Measurements from ENCODE around the gene KPTN.

Gene KPTN

GRCh38 chr19:47509170-47509847 is 25.3 kb upstream of the KPTN start:
- in situ Hi-C loops (cut with HindIII; ENCODE audit: low sequenced_read_pairs) = no loop called here

GRCh38 chr19:47508721-47509120 is 24.7 kb upstream of the KPTN start:
- in situ Hi-C loops (cut with HindIII; ENCODE audit: low sequenced_read_pairs) = no loop called here

DNA sequence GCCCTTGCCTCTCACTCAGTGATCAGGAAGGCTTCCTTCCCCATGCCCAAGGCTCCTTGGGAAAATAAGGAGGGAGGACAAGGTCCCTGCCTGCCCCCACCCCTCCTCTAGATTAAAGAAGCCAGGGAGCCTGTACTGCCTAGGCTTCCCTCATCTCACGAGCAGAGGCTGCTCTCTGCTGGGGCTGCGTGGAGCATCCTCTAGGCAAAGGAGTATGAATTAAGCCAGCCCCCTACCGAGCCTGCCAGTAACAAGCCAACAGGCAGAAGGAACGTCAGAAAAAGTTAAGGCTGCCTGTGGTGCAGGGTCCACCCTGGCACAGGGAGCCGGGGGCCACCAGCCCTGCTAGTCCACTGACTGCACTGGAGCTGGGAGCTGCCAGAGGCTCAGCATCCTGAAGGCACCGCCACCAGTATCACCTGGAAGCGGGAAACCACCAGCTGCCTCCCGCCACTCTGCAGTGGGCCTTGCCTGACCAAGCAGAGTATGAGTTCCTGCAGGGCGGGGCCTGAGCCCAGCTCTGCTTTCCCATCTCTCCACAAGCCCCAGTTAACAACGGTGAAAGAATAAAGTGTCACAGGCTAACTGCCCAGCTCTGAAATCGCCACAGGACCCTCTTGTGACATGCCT is 24.0 kb upstream of the KPTN start:
- in situ Hi-C loops (cut with HindIII; ENCODE audit: low sequenced_read_pairs) = no loop called here

DNA sequence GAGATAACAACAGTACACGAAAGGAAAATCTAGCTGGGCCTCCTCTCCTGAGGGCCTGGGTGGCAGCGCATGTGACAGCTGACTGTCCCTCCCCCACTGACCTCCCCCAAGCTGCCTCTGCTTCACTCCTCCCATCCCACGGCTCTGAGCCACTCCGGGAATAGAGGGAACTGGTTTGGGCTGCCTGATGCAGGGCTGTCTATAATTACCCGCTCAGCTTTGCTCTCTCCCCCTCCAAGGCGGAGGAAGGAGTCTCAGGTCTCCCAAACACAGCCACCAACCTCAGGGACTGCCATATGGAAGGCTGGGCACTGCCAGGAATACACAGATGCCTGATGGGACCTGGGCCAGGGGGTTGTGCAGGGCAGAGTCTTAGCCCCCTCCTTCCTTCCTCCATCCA is 23.0 kb upstream of the KPTN start:
- in situ Hi-C loops (cut with HindIII; ENCODE audit: low sequenced_read_pairs) = no loop called here

- in situ Hi-C loops (cut with HindIII; ENCODE audit: low sequenced_read_pairs) = no loop called here
These were observed 22.4 kb upstream of the KPTN start for GRCh38 chr19:47506459-47506858.

DNA sequence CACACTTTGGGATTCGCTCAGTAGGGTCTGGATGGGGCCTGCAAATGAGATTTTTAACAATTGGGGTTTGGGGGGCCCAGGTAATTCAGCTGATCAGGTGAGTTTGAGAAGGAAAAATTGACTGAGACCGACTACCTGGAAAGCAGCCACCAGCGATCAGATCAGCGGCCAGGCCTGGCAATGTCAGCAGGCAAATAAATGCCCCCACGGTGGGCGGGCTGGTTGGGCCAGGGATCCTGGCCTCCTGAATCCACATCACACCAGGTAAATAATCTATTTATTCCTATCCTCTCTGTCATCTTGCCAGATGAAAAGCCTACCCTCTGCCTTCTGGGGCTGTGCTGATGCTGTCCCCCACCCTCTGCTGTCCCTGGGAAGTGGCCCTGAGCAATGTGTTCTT is 21.5 kb upstream of the KPTN start:
- in situ Hi-C loops (cut with HindIII; ENCODE audit: low sequenced_read_pairs) = no loop called here

- in situ Hi-C loops (cut with HindIII; ENCODE audit: low sequenced_read_pairs) = no loop called here
These were observed 19.8 kb upstream of the KPTN start for GRCh38 chr19:47503826-47504150.

DNA sequence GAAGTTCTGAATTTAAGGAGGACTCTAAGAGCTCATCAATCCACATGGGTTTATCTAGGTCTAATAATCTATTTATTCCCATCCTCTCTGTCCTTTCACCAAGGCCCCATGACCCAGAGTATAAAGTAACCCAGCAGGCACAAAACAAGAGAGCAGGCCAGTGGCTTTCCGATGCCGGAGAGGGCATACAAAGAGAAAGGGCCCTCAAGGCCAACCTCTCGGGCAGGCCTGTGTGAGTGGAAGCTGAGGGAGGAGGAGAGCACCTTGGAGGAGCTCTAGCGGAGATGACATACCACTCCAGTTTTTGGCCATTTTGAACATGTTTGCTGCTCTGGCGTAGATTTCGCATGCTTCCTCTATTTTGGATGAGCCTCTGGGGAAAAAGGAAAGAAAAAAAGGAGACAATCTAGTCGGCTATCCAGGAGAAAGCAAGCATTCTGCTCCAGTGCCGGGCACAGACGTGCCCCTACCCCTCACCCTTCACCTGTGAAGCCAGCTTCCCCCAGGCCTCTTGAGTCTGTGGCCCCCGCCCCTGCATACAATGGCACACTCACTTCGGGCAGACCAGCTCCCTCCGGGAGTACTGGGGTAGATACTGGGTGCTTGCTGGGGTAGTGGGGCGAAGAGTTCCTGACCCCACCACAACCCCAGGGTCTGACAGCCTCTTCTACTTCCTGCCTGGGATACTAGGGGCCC is 19.3 kb upstream of the KPTN start:
- in situ Hi-C loops (cut with HindIII; ENCODE audit: low sequenced_read_pairs) = no loop called here

DNA sequence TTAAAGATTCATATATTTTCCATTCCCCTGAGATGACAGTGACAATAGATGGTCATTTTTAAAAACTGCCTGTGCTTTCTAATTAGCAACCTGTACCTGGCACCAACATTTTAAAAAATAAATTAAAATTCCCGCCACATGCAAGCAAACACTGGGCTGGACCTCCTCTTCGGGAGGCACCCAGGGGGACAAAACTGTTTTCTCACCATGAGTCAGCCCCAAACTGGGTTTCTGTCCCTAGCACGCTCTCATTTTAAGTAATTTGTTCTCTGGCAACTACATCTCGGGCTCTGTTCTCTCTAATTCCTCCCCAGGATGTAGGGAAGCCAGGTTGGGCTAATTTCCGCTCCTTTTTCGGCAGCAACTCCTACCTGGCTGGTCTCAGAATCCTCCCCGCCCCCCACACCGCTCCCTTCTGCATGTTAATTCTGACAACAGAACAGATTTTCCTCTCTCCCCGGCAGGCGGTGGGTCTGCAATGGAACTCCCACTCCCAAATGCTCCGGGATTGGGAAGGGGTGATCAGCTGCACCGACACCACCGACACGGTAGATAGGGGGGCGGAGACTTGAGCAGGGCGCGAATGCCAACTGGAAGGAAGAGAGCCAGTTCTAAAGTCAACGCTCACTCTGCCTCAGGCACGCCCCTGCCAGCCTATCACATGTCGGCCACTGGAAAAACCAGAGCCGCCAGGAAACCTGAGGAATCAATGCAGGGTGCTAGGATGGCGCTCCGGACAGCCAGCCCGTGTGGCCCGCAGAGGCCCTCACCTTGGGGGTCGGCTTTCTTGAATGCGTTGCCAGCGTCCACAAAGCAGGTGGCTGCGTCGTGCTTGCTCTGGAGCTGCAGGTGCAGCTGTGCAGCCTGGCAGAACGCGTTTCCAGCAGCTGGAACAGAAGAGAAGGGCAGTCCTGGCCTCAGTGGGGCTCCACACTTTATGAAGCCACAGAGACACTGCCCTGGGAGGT is 16.1 kb upstream of the KPTN start:
- in situ Hi-C loops (cut with HindIII; ENCODE audit: low sequenced_read_pairs) = no loop called here

DNA sequence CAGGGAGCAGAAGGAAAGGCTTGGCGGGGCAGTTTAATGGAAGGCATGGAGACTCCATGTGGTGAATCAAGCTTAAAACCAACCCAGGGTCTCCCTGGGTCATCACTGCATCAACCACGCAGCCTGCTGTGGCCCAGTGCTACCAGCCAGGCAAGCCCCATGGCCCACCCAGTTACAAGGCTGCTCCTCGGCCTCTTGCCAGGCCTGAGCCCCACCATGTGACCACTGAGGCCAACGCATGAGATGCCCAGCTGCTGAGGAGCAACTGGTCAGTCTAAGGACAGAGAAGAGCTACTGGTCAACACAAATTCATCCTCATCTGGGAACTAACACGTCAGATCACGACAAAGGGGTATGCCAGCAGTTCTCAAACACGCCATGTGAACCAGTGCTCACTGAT is 15.4 kb upstream of the KPTN start:
- in situ Hi-C loops (cut with HindIII; ENCODE audit: low sequenced_read_pairs) = no loop called here

DNA sequence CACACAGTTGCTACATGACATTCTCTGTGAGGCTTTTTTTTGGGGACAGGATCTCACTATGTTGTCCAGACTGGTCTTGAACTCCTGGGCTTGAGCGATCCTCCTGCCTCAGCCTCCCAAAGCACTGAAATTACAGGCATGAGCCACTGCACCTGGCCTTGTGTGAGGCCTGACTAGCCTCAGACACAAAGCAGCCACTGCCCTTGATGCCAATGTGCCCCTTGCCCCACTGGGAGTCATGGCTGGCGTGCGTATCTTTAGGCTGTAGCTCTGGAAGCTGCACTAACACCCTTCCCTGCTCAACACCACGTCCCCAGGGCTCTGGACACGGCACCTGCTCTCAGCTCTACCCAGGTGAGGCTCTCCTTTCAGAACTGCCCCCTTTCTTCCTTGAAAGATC is 14.5 kb upstream of the KPTN start:
- in situ Hi-C loops (cut with HindIII; ENCODE audit: low sequenced_read_pairs) = no loop called here

- in situ Hi-C loops (cut with HindIII; ENCODE audit: low sequenced_read_pairs) = no loop called here
These were observed 14.0 kb upstream of the KPTN start for GRCh38 chr19:47497821-47498520.

- in situ Hi-C loops (cut with HindIII; ENCODE audit: low sequenced_read_pairs) = no loop called here
These were observed 13.2 kb upstream of the KPTN start for GRCh38 chr19:47497050-47497766.

GRCh38 chr19:47495478-47496372 is 11.7 kb upstream of the KPTN start:
- in situ Hi-C loops (cut with HindIII; ENCODE audit: low sequenced_read_pairs) = no loop called here

- in situ Hi-C loops (cut with HindIII; ENCODE audit: low sequenced_read_pairs) = no loop called here
These were observed 10.7 kb upstream of the KPTN start for GRCh38 chr19:47494729-47495128.

DNA sequence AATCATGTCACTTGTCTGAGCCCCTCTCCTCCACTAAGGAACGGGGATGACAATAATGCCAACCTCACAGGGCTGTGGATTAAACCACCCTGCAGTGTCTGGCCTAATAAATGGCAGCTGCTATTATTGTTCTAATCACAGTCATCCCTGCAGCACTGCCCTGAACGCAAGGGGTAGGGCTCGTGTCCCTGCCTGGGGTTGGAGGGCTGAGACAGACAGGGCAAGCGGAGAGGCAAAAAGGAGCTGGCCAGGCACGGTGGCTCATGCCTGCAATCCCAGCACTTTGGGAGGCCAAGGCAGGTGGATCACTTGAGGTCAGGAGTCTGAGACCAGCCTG is 10.2 kb upstream of the KPTN start:
- in situ Hi-C loops (cut with HindIII; ENCODE audit: low sequenced_read_pairs) = no loop called here

DNA sequence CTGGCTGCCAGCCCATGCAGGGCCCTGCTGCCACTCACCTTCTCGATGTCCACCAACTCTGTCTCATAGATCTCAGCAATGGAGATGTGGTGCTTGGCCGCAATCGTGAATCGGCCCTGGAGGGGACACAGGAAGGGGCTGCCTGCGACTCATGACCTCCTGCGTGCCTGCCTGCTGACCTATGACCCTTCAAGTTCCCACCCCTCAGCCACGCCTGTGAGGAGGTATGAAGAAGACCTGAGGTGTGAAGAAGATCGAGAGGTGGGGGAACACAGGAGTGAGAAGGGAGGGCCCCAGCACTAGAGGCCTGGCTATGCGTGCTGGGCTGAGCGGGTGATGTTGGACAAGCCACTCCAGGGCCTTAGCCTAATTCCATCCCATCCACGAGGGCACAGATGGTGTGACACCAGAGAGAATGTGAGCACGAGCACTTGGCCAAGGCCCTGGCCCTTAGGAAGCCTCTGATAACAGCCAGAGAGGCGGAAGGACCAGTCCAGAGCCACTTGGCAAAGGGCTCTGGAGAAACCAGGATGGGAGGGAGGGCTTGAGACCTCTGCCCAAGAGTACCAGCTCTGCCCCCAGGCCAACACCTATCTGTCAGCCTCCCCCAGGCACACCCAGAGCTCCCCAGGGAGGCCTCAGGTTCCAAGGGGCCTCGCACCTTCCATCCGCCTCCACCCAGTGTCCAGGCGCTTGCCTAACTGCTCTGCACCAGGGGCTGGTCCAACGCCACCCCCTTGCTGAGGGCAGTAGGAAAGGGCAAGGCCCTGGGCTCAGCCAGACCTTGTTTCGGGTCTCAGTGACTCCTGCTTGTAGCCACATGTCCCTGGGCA is 9.6 kb upstream of the KPTN start:
- in situ Hi-C loops (cut with HindIII; ENCODE audit: low sequenced_read_pairs) = no loop called here
